ENCODE measurements around the gene BHLHE40. TPM values are rescaled to one million over a fixed set of nuclear protein-coding genes. Genes with fewer than 3 reads are reported as not detected.

Gene BHLHE40
- total and polyA plus RNA-seq, 2 of the 13 experiments (the other 11 are each of a cell fraction or from before 2014, with no cell fraction given) = 1.8 to 51.0 TPM

- TF ChIP-seq ZNF572 (CRISPR knock-in tag; IDR thresholded peaks at IDR 0.05) (no peak), ZBTB10 (CRISPR knock-in tag; IDR thresholded peaks at IDR 0.05; ENCODE audit: borderline replicate concordance) (no peak), KLF13 (CRISPR knock-in tag; IDR thresholded peaks at IDR 0.05) (no peak), ZNF121 (CRISPR knock-in tag; IDR thresholded peaks at IDR 0.05) (no peak), BATF2 (CRISPR knock-in tag; IDR thresholded peaks at IDR 0.05) (no peak), ZNF354B (CRISPR knock-in tag; IDR thresholded peaks at IDR 0.05) (no peak), ZNF234 (CRISPR knock-in tag; conservative IDR thresholded peaks at IDR 0.05) (no peak), NONO (IDR thresholded peaks at IDR 0.05) (no peak), NONO (CRISPR knock-in tag; conservative IDR thresholded peaks at IDR 0.05) (no peak), CBFB (CRISPR knock-in tag; IDR thresholded peaks at IDR 0.05) (no peak), ZNF451 (CRISPR knock-in tag; IDR thresholded peaks at IDR 0.05) (no peak), AGO1 (IDR thresholded peaks at IDR 0.05; ENCODE audit: low read depth, low read length, poor library complexity, severe bottlenecking) (no peak), KIAA2018 (CRISPR knock-in tag; IDR thresholded peaks at IDR 0.05; ENCODE audit: borderline replicate concordance) (no peak), ZNF280B (CRISPR knock-in tag; IDR thresholded peaks at IDR 0.05; ENCODE audit: borderline replicate concordance) (no peak), MAF1 (CRISPR knock-in tag; IDR thresholded peaks at IDR 0.05; ENCODE audit: borderline replicate concordance) (no peak)
Measured at GRCh38 chr3:5016211-5017161, 37.2 kb downstream of the BHLHE40 start (continued).
